ENCODE measurements around the gene HDAC3.

DNA sequence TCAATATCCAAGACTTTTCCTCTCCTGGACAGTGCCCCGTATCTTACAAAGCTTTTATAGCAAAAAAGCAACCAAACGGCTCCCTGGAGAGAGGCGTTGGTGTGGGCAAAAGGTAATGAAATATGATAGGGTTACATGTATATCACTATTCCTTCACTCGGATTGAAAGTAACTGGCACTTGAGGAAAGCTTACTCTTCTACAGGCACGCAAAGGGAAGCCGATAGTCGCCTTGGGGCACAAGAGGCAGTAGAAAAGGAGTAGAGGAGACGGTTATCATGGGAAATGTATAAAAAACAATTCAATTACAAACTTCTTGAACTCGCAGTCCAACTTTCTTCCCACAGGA lies 19.0 kb downstream of the HDAC3 start:
- TF ChIP-seq POLR2A (IDR thresholded peaks at IDR 0.05) = no peak
- no peak for TF ChIP-seq POLR2AphosphoS5 (IDR thresholded peaks at IDR 0.05; ENCODE audit: insufficient read depth in 1 of 2, low read depth in 1 of 2)

Measured in vagina (tissue), 2 donors.